ENCODE data around the gene TMEM45A.
"Not testable (repeated sequence)": the region's sequence is repeated elsewhere in the genome, so short reads cannot be mapped to it uniquely, and the experiment has no call there.

The TMEM45A gene

GRCh38 chr3:100483529-100483928 is 8.9 kb upstream of the TMEM45A start:
- no peak for DNase-seq (ENCODE audit: low read depth in 2 of 2)

GRCh38 chr3:100486808-100487207 is 5.6 kb upstream of the TMEM45A start:
- DNase-seq (ENCODE audit: low read depth in 2 of 2): no peak

- no peak for DNase-seq (ENCODE audit: low read depth in 2 of 2)
Measured at GRCh38 chr3:100489118-100489517, 3.3 kb upstream of the TMEM45A start.

- no peak for DNase-seq (ENCODE audit: low read depth in 2 of 2)
Measured at GRCh38 chr3:100496711-100497261, 4.4 kb downstream of the TMEM45A start.

- DNase-seq (ENCODE audit: low read depth in 2 of 2): no peak
Measured at GRCh38 chr3:100499651-100500050, 7.2 kb downstream of the TMEM45A start.

GRCh38 chr3:100500320-100500880 is 8.0 kb downstream of the TMEM45A start:
- no peak for DNase-seq (ENCODE audit: low read depth in 2 of 2)

- DNase-seq (ENCODE audit: low read depth in 2 of 2): no peak
Measured at GRCh38 chr3:100503448-100503847, 11.0 kb downstream of the TMEM45A start.

GRCh38 chr3:100506355-100506754 is 13.9 kb downstream of the TMEM45A start:
- no peak for DNase-seq (ENCODE audit: low read depth in 2 of 2)

- DNase-seq (ENCODE audit: low read depth in 2 of 2): not testable (repeated sequence)
Measured at GRCh38 chr3:100509818-100510217, 17.4 kb downstream of the TMEM45A start.

GRCh38 chr3:100516232-100516631 is 23.8 kb downstream of the TMEM45A start:
- no peak for DNase-seq (ENCODE audit: low read depth in 2 of 2)

- DNase-seq (ENCODE audit: low read depth in 2 of 2): no peak
Measured at GRCh38 chr3:100516838-100517237, 24.4 kb downstream of the TMEM45A start.

GRCh38 chr3:100517276-100517675 is 24.9 kb downstream of the TMEM45A start:
- DNase-seq (ENCODE audit: low read depth in 2 of 2): no peak

GRCh38 chr3:100518244-100518643 is 25.8 kb downstream of the TMEM45A start:
- no peak for DNase-seq (ENCODE audit: low read depth in 2 of 2)

- no peak for DNase-seq (ENCODE audit: low read depth in 2 of 2)
Measured at GRCh38 chr3:100518983-100519382, 26.6 kb downstream of the TMEM45A start.

GRCh38 chr3:100521439-100521845 is 29.0 kb downstream of the TMEM45A start:
- DNase-seq (ENCODE audit: low read depth in 2 of 2): no peak

- no peak for DNase-seq (ENCODE audit: low read depth in 2 of 2)
Measured at GRCh38 chr3:100522125-100522524, 29.7 kb downstream of the TMEM45A start.

- DNase-seq (ENCODE audit: low read depth in 2 of 2): no peak
Measured at GRCh38 chr3:100523050-100523760, 30.8 kb downstream of the TMEM45A start.

- no peak for DNase-seq (ENCODE audit: low read depth in 2 of 2)
Measured at GRCh38 chr3:100525753-100526612, 33.6 kb downstream of the TMEM45A start.

GRCh38 chr3:100526613-100527346 is 34.4 kb downstream of the TMEM45A start:
- DNase-seq (ENCODE audit: low read depth in 2 of 2): no peak

GRCh38 chr3:100527347-100527735 is 34.9 kb downstream of the TMEM45A start:
- DNase-seq (ENCODE audit: low read depth in 2 of 2): no peak

- DNase-seq (ENCODE audit: low read depth in 2 of 2): no peak
Measured at GRCh38 chr3:100531093-100531492, 38.7 kb downstream of the TMEM45A start.

GRCh38 chr3:100532411-100532810 is 40.0 kb downstream of the TMEM45A start:
- DNase-seq (ENCODE audit: low read depth in 2 of 2): no peak

Data from stimulated activated CD4-positive, alpha-beta T cell treated with anti-CD3 and anti-CD28 coated beads, Interleukin-12 subunit alpha, Interleukin-12 subunit beta, amount 100 ng/mL, for 24 hours (primary cell).